CD4-positive, CD25-positive, alpha-beta regulatory T cell (primary cell): ENCODE data around the gene CAMK1D. TPM values are rescaled to one million over a fixed set of nuclear protein-coding genes. Genes with fewer than 3 reads are reported as not detected.

ENCODE experiments used
- ATAC-seq, 2 donors: fragments of 150-1000 bp; cut with Tn5 transposase; one replicate each; pipeline ENCODE4 v1.10.0; 2021; ENCODE audit warnings: low read depth in 2 of 2, moderate number of reproducible peaks in 2 of 2, moderate library complexity in 1 of 2
- DNase-seq, 3 donors: peaks; one replicate each; pipeline versions ENCODE4 v3.0.0 to v3.0.0-alpha.2; 2012 to 2022; ENCODE audit warnings: mixed read lengths in 1 of 3
- H3K27ac ChIP-seq: one replicate; pipeline ENCODE4 v1.7.0; 2013; ENCODE audit warnings: mild to moderate bottlenecking, low read length; ENCODE audit not compliant: insufficient read depth, poor library complexity, severe bottlenecking
- H3K27me3 ChIP-seq: one replicate; pipeline ENCODE4 v1.7.0; 2013; ENCODE audit warnings: low read length; ENCODE audit not compliant: control insufficient read depth, insufficient read depth
- H3K36me3 ChIP-seq: one replicate; pipeline ENCODE4 v1.7.0; 2013; ENCODE audit warnings: mild to moderate bottlenecking, low read length, moderate library complexity; ENCODE audit not compliant: control insufficient read depth, insufficient read depth
- H3K4me1 ChIP-seq: 2 replicates; pipeline ENCODE4 v1.7.0; 2013; ENCODE audit warnings: mild to moderate bottlenecking, low read length; ENCODE audit not compliant: insufficient read depth, control insufficient read depth, poor library complexity, severe bottlenecking
- H3K4me3 ChIP-seq: one replicate; pipeline ENCODE4 v1.7.0; 2013; ENCODE audit warnings: low read depth, mild to moderate bottlenecking, low read length, moderate library complexity
- H3K9me3 ChIP-seq, 2 experiments: 1 replicate in 1 of 2; 2 replicates in 1 of 2; pipeline ENCODE4 v1.7.0; 2013; ENCODE audit warnings: low read length in 2 of 2, mild to moderate bottlenecking in 1 of 2, moderate library complexity in 1 of 2; ENCODE audit not compliant: control insufficient read depth in 2 of 2
- H3K27ac Mint-ChIP-seq, 3 donors: one replicate each; pipeline ENCODE4 v1.8.0; 2020 to 2022; ENCODE audit warnings: mild to moderate bottlenecking in 3 of 3, mixed read lengths in 3 of 3, moderate library complexity in 2 of 3
- H3K27me3 Mint-ChIP-seq: one replicate; pipeline ENCODE4 v1.8.0; 2022; ENCODE audit warnings: mild to moderate bottlenecking, mixed read lengths
- H3K36me3 Mint-ChIP-seq: one replicate; pipeline ENCODE4 v1.8.0; 2020; ENCODE audit warnings: mixed read lengths
- H3K4me1 Mint-ChIP-seq, 4 donors: one replicate each; pipeline ENCODE4 v1.8.0; 2020 to 2022; ENCODE audit warnings: mixed read lengths in 4 of 4, mild to moderate bottlenecking in 1 of 4
- H3K4me3 Mint-ChIP-seq, 4 donors: one replicate each; pipeline ENCODE4 v1.8.0; 2020 to 2022; ENCODE audit warnings: mild to moderate bottlenecking in 4 of 4, mixed read lengths in 4 of 4, moderate library complexity in 3 of 4
- H3K9me3 Mint-ChIP-seq, 7 donors: one replicate each; pipeline ENCODE4 v1.8.0; 2020 to 2022; ENCODE audit warnings: mixed read lengths in 7 of 7, mild to moderate bottlenecking in 3 of 7, moderate library complexity in 2 of 7
- polyA plus RNA-seq, 4 donors: library from polyadenylated mRNA; unstranded; fragments of 300-500 nt; fragmentation: Illumina TruSeq; gene quantifications; one replicate each; pipeline ENCODE4 v1.2.3, GENCODE V29; 2021
- total RNA-seq: library from RNA; stranded (reverse); gene quantifications from one replicate; pipeline ENCODE4 v1.2.3, GENCODE V29; 2022

Gene CAMK1D
- total and polyA plus RNA-seq, 5 donors from 2014 or later: 4.4 to 25.3 (median 5.2) TPM

DNA sequence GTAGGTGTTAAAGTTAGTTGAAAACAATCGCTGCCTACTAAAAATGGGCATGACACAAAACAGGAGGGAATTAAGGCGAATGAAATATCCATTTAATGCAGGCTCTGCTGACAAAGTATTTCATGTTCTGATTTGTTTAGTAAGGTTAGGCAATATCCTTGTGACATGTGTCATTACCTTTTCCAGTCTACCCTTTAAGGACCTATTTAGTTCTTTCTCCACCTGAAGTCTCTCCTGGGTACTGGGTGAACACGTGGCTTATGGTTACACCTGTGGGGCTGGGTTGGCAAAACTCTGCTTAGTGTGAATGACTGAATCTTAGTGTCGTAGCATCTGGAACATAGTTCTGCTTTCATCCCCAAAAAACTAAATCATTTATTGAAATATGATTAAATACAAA lies 338.6 kb downstream of the CAMK1D start:
- ATAC-seq: no peak
- H3K4me3 Mint-ChIP-seq: no peak overlapping the region

DNA sequence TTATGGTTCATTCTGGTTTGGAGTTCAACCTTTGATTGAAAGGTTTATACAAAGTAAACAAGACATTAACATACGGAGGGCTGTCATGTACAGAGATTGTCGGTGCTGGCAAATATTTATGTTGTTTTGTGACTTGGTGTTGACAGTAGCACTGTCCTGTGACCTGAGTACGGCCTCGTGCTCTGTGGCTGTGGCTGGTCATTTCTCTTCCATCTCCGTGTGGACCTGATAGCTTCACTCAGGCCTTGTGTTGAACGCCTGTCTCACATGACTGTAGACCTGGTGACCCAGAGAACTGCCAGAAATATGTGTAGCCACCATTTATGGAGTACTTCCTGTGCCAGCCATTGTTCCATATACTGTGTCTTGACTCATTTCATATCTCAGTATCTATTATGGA lies 340.5 kb downstream of the CAMK1D start:
- no peaks in the 10 kb centered on the region for H3K27me3 Mint-ChIP-seq
- DNase-seq: no peak
- H3K36me3 Mint-ChIP-seq: peaks cover 3% of the 10 kb centered on the region
- Histone ChIP-seq H3K27ac (no peak overlapping the region), H3K27me3 (no peaks in the 10 kb centered on the region), H3K9me3 (no peaks in the 10 kb centered on the region), H3K4me1 (no peaks in the 10 kb centered on the region), H3K4me3 (no peak overlapping the region), H3K36me3 (no peaks in the 10 kb centered on the region)
- ATAC-seq: no peak
- H3K4me1 Mint-ChIP-seq: peaks cover 0 to 15% (median 2%) of the 10 kb centered on the region in 4 donors
- no peaks in the 10 kb centered on the region for H3K9me3 Mint-ChIP-seq
- H3K4me3 Mint-ChIP-seq: no peak overlapping the region
- peak overlapping the region in 1 of 3 donors; percentile 12 for H3K27ac Mint-ChIP-seq

More for the DNA sequence above, 338.6 kb downstream of the CAMK1D start:
- no peak overlapping the region for H3K27ac Mint-ChIP-seq
- no peaks in the 10 kb centered on the region for H3K27me3 Mint-ChIP-seq
- peaks cover 3% of the 10 kb centered on the region for H3K36me3 Mint-ChIP-seq
- Histone ChIP-seq H3K4me1 (no peaks in the 10 kb centered on the region), H3K9me3 (no peaks in the 10 kb centered on the region), H3K27ac (no peak overlapping the region), H3K4me3 (no peak overlapping the region), H3K36me3 (no peaks in the 10 kb centered on the region), H3K27me3 (no peaks in the 10 kb centered on the region)
- no peak for DNase-seq
- peaks cover 0 to 13% (median 2%) of the 10 kb centered on the region in 4 donors for H3K4me1 Mint-ChIP-seq
- H3K9me3 Mint-ChIP-seq: no peaks in the 10 kb centered on the region

DNA sequence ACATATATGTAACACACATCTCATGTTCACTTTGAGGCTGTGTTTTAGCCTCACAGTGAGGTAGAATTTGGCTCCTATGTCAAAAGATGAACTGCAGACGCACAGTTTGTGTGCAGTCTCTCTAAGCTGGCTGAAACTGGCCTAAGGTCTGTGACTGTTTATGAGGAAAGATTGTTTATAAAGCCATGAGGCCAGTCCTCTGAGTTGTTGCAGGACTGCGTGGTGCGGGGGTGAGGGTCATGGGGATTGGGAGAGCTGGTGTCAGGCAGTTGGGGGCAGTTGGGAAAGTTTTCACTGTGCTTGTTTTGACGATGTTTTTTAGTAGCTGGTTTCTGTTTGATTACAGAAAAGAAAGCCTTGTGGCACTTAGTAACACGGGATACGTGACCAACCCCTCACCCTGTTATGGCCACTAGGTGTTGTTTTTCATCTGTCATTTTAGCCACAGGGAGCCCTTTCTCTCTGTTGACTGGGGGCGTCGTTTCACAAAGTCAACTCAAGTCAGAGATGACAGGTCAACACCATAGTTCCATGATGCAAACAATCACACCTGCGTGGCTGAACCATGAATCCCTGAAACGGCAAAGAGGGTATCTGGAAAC lies 341.3 kb downstream of the CAMK1D start:
- DNase-seq (no peak), ATAC-seq (no peak)
- Histone ChIP-seq H3K27me3 (no peaks in the 10 kb centered on the region), H3K4me1 (no peaks in the 10 kb centered on the region), H3K36me3 (no peaks in the 10 kb centered on the region), H3K9me3 (no peaks in the 10 kb centered on the region), H3K27ac (no peak overlapping the region), H3K4me3 (no peak overlapping the region)
- peaks cover 3% of the 10 kb centered on the region for H3K36me3 Mint-ChIP-seq
- no peaks in the 10 kb centered on the region for H3K9me3 Mint-ChIP-seq
- H3K27ac Mint-ChIP-seq: peak overlapping the region in 2 of 3 donors; percentile 12 to 26
- no peaks in the 10 kb centered on the region for H3K27me3 Mint-ChIP-seq
- no peak overlapping the region for H3K4me3 Mint-ChIP-seq
- H3K4me1 Mint-ChIP-seq: peaks cover 0 to 18% (median 2%) of the 10 kb centered on the region in 4 donors

DNA sequence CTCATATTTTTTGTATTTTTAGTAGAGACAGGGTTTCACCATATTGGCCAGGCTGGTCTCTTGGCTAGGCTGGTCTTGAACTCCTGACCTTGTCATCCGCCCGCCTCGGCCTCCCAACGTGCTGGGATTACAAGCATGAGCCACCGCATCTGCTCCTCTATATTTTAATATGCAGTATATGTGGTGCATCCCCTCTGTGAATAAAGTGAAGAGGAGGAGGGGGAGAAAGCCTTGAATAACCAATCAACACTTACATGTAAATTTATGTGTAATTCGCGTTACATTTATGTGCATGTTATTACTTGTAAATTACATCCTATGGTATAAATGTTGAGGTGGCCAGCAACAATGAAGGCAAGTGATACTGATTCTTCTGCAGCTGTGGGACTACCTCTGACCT lies 342.2 kb downstream of the CAMK1D start:
- H3K27me3 ChIP-seq: no peaks in the 10 kb centered on the region
- Mint-ChIP-seq H3K4me1 (peaks cover 0 to 18% (median 2%) of the 10 kb centered on the region in 4 donors), H3K4me3 (no peak overlapping the region), H3K36me3 (peaks cover 3% of the 10 kb centered on the region), H3K9me3 (no peaks in the 10 kb centered on the region), H3K27ac (no peak overlapping the region), H3K27me3 (no peaks in the 10 kb centered on the region)
- H3K27ac ChIP-seq: no peak overlapping the region
- H3K4me1 ChIP-seq: no peaks in the 10 kb centered on the region
- H3K9me3 ChIP-seq: no peaks in the 10 kb centered on the region
- ATAC-seq: no peak
- H3K4me3 ChIP-seq: no peak overlapping the region
- no peak for DNase-seq
- H3K36me3 ChIP-seq: no peaks in the 10 kb centered on the region

DNA sequence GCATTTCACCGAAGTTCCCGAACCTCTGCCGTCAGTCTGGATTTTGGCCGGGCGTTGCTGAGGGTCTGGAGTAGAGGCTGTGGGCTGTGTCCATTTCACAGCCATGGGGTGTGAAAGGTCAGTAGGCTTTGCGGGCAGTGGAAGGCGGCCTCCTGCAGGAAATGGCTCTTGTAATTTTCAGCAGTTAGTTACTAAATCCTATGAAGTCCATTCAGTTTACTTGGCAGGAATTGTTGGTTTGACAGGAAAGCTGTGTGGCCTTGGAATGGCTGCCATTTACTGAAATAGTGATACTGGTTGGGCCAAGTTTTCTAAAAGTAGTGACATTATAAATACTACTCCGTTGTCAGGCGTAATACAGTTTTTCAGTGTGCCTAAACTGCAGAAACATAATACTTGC lies 348.4 kb downstream of the CAMK1D start:
- no peak overlapping the region for H3K4me3 Mint-ChIP-seq
- no peaks in the 10 kb centered on the region for H3K9me3 Mint-ChIP-seq
- Histone ChIP-seq H3K4me1 (no peaks in the 10 kb centered on the region), H3K4me3 (no peak overlapping the region), H3K27ac (no peak overlapping the region), H3K9me3 (no peaks in the 10 kb centered on the region), H3K36me3 (no peaks in the 10 kb centered on the region), H3K27me3 (no peaks in the 10 kb centered on the region)
- H3K36me3 Mint-ChIP-seq: peaks cover 18% of the 10 kb centered on the region
- H3K4me1 Mint-ChIP-seq: peaks cover 7 to 18% (median 9%) of the 10 kb centered on the region in 4 donors
- no peaks in the 10 kb centered on the region for H3K27me3 Mint-ChIP-seq
- no peak overlapping the region for H3K27ac Mint-ChIP-seq
- no peak for DNase-seq
- ATAC-seq: no peak

DNA sequence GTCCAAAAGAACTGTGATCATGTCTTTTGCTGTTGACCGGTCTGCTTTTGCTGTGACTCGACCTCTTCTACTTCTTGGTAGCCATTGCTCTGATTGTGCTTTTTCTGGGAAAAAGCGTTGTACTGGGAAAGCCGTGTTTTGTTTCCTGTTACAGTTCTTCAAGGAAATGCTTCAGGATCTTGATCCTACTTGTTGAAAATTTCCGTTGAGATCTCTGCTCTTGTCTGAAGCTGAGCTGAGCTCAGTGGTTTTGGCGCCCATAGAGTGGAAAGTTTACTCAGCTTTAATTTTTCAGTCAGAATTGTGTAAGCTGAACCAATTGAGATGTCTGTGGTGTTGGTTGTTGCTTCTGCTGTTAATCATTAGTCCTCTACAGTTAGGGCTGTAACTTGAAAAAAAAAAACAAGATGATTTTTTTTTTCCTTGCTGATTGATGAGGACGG lies 349.9 kb downstream of the CAMK1D start:
- no peak overlapping the region for H3K4me3 ChIP-seq
- no peaks in the 10 kb centered on the region for H3K9me3 ChIP-seq
- H3K27me3 ChIP-seq: no peaks in the 10 kb centered on the region
- H3K4me1 Mint-ChIP-seq: peaks cover 7 to 18% (median 9%) of the 10 kb centered on the region in 4 donors
- H3K27me3 Mint-ChIP-seq: no peaks in the 10 kb centered on the region
- peaks cover 18% of the 10 kb centered on the region for H3K36me3 Mint-ChIP-seq
- H3K9me3 Mint-ChIP-seq: no peaks in the 10 kb centered on the region
- H3K4me3 Mint-ChIP-seq: no peak overlapping the region
- no peaks in the 10 kb centered on the region for H3K4me1 ChIP-seq
- no peak for ATAC-seq
- H3K27ac ChIP-seq: no peak overlapping the region
- no peaks in the 10 kb centered on the region for H3K36me3 ChIP-seq
- no peak overlapping the region for H3K27ac Mint-ChIP-seq
- DNase-seq: peak in 1 of 3 donors; percentile 74

DNA sequence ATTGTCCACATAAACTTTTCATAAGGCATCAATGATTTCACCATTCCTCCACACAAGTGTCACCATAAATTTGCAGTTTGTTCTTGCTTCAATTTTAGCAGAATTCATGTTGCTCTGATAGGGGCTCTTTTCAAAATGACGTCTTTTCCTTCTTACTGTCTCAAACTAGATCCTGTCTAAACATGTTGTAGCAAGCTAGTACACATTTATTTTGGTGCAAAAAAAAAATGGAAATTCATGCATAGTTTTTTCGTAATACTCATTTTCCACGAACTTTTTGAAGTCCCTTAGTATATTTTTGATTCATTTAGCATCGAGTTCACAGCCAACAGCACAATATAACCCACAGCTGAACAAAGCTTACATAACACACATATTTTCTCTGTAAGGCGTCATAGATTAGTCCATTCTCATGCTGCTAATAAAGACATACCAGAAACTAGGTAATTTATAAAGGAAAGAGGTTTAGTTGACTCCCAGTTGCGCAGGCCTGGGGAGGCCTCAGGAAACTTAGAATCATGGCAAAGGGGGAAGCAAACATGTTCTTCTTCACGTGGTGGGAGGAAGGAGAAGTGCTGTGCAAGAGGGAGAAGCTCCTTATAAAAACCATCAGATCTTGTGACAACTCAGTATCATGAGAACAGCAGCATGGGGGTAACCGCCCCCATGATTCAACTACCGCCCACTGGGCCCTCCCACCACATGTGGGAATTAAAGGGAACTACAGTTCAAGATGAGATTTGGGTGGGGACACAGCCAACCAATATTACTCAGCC lies 350.6 kb downstream of the CAMK1D start:
- peaks cover 7 to 25% (median 8%) of the 10 kb centered on the region in 4 donors for H3K4me1 Mint-ChIP-seq
- H3K36me3 ChIP-seq: no peaks in the 10 kb centered on the region
- no peaks in the 10 kb centered on the region for H3K27me3 Mint-ChIP-seq
- H3K9me3 Mint-ChIP-seq: no peaks in the 10 kb centered on the region
- no peak overlapping the region for H3K4me3 ChIP-seq
- H3K27ac Mint-ChIP-seq: no peak overlapping the region
- H3K4me3 Mint-ChIP-seq: no peak overlapping the region
- H3K27ac ChIP-seq: no peak overlapping the region
- H3K9me3 ChIP-seq: no peaks in the 10 kb centered on the region
- H3K27me3 ChIP-seq: no peaks in the 10 kb centered on the region
- no peak for ATAC-seq
- peaks cover 18% of the 10 kb centered on the region for H3K36me3 Mint-ChIP-seq
- DNase-seq: no peak
- H3K4me1 ChIP-seq: no peaks in the 10 kb centered on the region

DNA sequence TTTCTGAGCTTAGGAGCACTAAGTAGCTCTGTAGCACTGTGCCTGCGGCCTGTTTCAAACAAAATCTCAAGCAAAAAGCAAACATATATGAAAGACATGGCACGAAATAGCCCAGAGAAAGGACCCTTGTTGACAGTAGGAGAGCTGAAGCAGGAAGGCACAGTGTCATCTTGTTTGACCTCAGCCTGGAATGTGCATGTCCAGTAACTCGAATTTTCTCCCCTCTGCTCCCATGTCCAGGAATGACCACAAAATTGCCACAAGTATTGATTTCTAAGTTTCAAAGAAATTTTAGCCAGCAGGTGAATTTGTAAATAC lies 351.2 kb downstream of the CAMK1D start:
- Mint-ChIP-seq H3K4me1 (peaks cover 4 to 25% (median 8%) of the 10 kb centered on the region in 4 donors), H3K27ac (no peak overlapping the region), H3K9me3 (no peaks in the 10 kb centered on the region), H3K27me3 (no peaks in the 10 kb centered on the region), H3K4me3 (no peak overlapping the region), H3K36me3 (peaks cover 18% of the 10 kb centered on the region)
- no peaks in the 10 kb centered on the region for H3K27me3 ChIP-seq
- H3K9me3 ChIP-seq: no peaks in the 10 kb centered on the region
- H3K27ac ChIP-seq: no peak overlapping the region
- no peaks in the 10 kb centered on the region for H3K4me1 ChIP-seq
- ATAC-seq (no peak), DNase-seq (no peak)
- no peaks in the 10 kb centered on the region for H3K36me3 ChIP-seq
- no peak overlapping the region for H3K4me3 ChIP-seq
